Hepatocyte (in vitro differentiated cells): ENCODE data around the gene OSCP1. TPM values are rescaled to one million over a fixed set of nuclear protein-coding genes. Genes with fewer than 3 reads are reported as not detected.

ENCODE experiments used
- DNase-seq: peaks from one replicate; pipeline ENCODE4 v3.0.0-alpha.2; 2016; ENCODE audit warnings: low spot score
- H2AFZ ChIP-seq: fragments of 200-600 bp; sonication (generic); 2 replicates; pipeline ENCODE4 v1.6.0; 2016; ENCODE audit warnings: antibody characterized with exemption, mild to moderate bottlenecking
- H3K27ac ChIP-seq: fragments of 200-600 bp; sonication (generic); 2 replicates; pipeline ENCODE4 v1.5.1; 2016; ENCODE audit warnings: mild to moderate bottlenecking
- H3K27me3 ChIP-seq: fragments of 200-600 bp; sonication (generic); 2 replicates; pipeline ENCODE4 v1.6.1; 2016
- H3K36me3 ChIP-seq: fragments of 200-600 bp; sonication (generic); replicated peaks from 2 replicates; pipeline ENCODE4 v1.5.1; 2016; ENCODE audit warnings: low read depth; ENCODE audit not compliant: insufficient read depth
- H3K4me1 ChIP-seq: fragments of 200-600 bp; sonication (generic); 2 replicates; pipeline ENCODE4 v1.5.1; 2016; ENCODE audit warnings: mild to moderate bottlenecking, moderate library complexity; ENCODE audit not compliant: insufficient read depth
- H3K4me2 ChIP-seq: fragments of 200-600 bp; sonication (generic); 2 replicates; pipeline ENCODE4 v1.6.0; 2016
- H3K4me3 ChIP-seq: fragments of 200-600 bp; sonication (generic); 2 replicates; pipeline ENCODE4 v1.5.1; 2016; ENCODE audit warnings: mild to moderate bottlenecking
- H3K79me2 ChIP-seq: fragments of 200-600 bp; sonication (generic); 2 replicates; pipeline ENCODE4 v1.6.0; 2017; ENCODE audit warnings: mild to moderate bottlenecking
- H3K9me2 ChIP-seq: fragments of 200-600 bp; sonication (generic); replicated peaks from 2 replicates; pipeline ENCODE4 v1.6.0; 2017; ENCODE audit warnings: mild to moderate bottlenecking; ENCODE audit not compliant: insufficient read depth
- H3K9me3 ChIP-seq: fragments of 200-600 bp; sonication (generic); 2 replicates; pipeline ENCODE4 v1.5.1; 2016; ENCODE audit warnings: low read depth, mild to moderate bottlenecking
- H4K20me1 ChIP-seq: fragments of 200-600 bp; sonication (generic); 2 replicates; pipeline ENCODE4 v1.6.0; 2016; ENCODE audit warnings: mild to moderate bottlenecking; ENCODE audit not compliant: insufficient read depth, poor library complexity, severe bottlenecking
- EZH2 ChIP-seq: fragments of 200-600 bp; sonication (generic); IDR thresholded peaks from 2 replicates; pipeline ENCODE4 v1.6.1; 2016; ENCODE audit warnings: antibody characterized with exemption, mild to moderate bottlenecking, borderline replicate concordance
- EZH2phosphoT487 ChIP-seq: fragments of 200-600 bp; sonication (generic); IDR thresholded peaks from one replicate; pipeline ENCODE4 v1.6.1; 2018; ENCODE audit warnings: antibody characterized with exemption, mild to moderate bottlenecking, low read depth, moderate library complexity; ENCODE audit not compliant: unreplicated experiment, severe bottlenecking
- WGBS: methylation state at CpG from one replicate; pipeline ENCODE4 v1.1.6; 2016; ENCODE audit warnings: low lambda C conversion rate; ENCODE audit errors: missing lambda C conversion rate; 5-methylcytosine and 5-hydroxymethylcytosine counted together
- polyA plus RNA-seq: library from polyadenylated mRNA; unstranded; fragments of >200 nt; fragmentation: Nextera tagmentation; extraction: Ambion mirVana; gene quantifications from 2 replicates; pipeline ENCODE4 v1.2.1, GENCODE V29; 2016
- total RNA-seq: library from RNA; depleted of rRNA; stranded (reverse); fragments of >200 nt; gene quantifications from 2 replicates; pipeline ENCODE4 v1.2.3, GENCODE V29; 2014
- TF ChIP-seq, protein P1 (sequence below): fragments of 200-600 bp; sonication (generic); IDR thresholded peaks from 2 replicates; pipeline ENCODE4 v1.5.1; 2016; ENCODE audit warnings: antibody characterized with exemption, mild to moderate bottlenecking; ENCODE audit not compliant: poor library complexity

The OSCP1 gene
- total and polyA plus RNA-seq, 2 experiments from 2014 or later: 5.8 to 7.6 TPM

DNA sequence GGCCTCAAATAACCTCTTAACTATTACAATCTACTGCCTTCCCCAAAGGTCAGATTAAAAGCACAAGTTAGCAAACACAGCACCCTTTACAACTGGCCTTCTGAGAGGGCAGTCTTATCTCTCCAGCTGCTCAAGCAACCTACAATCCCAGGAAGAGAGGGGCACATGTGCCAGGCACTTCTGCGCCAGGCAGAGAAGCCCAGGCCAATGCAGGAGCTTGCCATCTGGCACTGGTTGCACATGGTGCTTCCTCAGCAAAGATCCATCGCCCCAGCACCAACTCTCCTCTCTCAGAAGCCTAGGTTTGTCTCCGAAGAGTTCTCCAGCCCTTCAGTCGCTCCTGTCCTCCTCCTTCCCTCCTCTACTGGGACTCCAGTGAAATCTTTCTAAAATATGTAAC is 67.0 kb downstream of the OSCP1 start:
- no peak for DNase-seq
- no peaks in the 10 kb centered on the region for H3K9me2 ChIP-seq
- WGBS: 94% methylated on average over 4 of the region's 4 CpGs
- peaks cover 26% of the 10 kb centered on the region for H3K4me1 ChIP-seq
- peaks cover 54% of the 10 kb centered on the region for H4K20me1 ChIP-seq
- no peaks in the 10 kb centered on the region for H3K9me3 ChIP-seq
- H2AFZ ChIP-seq: no peak overlapping the region
- no peak overlapping the region for H3K27ac ChIP-seq
- no peak overlapping the region for H3K4me3 ChIP-seq
- H3K79me2 ChIP-seq: peaks cover 70% of the 10 kb centered on the region
- no peaks in the 10 kb centered on the region for H3K36me3 ChIP-seq
- no peaks in the 10 kb centered on the region for H3K27me3 ChIP-seq
- no peak for TF ChIP-seq EZH2
- TF ChIP-seq, protein P1, sequence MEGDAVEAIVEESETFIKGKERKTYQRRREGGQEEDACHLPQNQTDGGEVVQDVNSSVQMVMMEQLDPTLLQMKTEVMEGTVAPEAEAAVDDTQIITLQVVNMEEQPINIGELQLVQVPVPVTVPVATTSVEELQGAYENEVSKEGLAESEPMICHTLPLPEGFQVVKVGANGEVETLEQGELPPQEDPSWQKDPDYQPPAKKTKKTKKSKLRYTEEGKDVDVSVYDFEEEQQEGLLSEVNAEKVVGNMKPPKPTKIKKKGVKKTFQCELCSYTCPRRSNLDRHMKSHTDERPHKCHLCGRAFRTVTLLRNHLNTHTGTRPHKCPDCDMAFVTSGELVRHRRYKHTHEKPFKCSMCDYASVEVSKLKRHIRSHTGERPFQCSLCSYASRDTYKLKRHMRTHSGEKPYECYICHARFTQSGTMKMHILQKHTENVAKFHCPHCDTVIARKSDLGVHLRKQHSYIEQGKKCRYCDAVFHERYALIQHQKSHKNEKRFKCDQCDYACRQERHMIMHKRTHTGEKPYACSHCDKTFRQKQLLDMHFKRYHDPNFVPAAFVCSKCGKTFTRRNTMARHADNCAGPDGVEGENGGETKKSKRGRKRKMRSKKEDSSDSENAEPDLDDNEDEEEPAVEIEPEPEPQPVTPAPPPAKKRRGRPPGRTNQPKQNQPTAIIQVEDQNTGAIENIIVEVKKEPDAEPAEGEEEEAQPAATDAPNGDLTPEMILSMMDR: no peak
- no peak for TF ChIP-seq EZH2phosphoT487
- peak overlapping the region; percentile 86 for H3K4me2 ChIP-seq

DNA sequence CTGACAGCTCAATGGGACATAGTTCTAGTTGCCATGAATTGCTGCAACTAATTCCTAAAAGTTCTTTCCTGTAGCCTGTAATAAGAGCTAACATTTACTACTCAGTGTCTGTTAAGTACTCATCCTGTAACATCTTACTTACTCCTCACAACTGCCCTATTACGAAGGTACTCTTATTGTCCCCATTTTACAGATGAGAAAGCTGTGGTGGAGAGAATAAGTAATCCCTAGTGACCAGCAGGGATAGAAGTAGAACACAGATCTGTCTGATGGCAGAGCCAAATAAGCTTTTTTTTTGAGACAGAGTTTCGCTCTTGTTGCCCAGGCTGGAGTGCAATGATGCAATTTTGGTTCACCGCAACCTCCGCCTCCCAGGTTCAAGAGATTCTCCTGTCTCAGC is 67.6 kb downstream of the OSCP1 start:
- H3K36me3 ChIP-seq: no peaks in the 10 kb centered on the region
- no peaks in the 10 kb centered on the region for H3K27me3 ChIP-seq
- no peak overlapping the region for H3K4me3 ChIP-seq
- TF ChIP-seq EZH2phosphoT487 (no peak), EZH2 (no peak)
- TF ChIP-seq, protein P1: no peak
- H3K4me1 ChIP-seq: peaks cover 23% of the 10 kb centered on the region
- H3K79me2 ChIP-seq: peaks cover 74% of the 10 kb centered on the region
- no peak for DNase-seq
- H2AFZ ChIP-seq: no peak overlapping the region
- no peaks in the 10 kb centered on the region for H3K9me2 ChIP-seq
- no peak overlapping the region for H3K4me2 ChIP-seq
- 99% methylated on average over 4 of the region's 4 CpGs for WGBS
- no peak overlapping the region for H3K27ac ChIP-seq
- H3K9me3 ChIP-seq: no peaks in the 10 kb centered on the region
- peaks cover 54% of the 10 kb centered on the region for H4K20me1 ChIP-seq

GRCh38 chr1:36382231-36382630 is 68.0 kb downstream of the OSCP1 start:
- H3K27ac ChIP-seq: no peak overlapping the region
- no peaks in the 10 kb centered on the region for H3K9me3 ChIP-seq
- no peaks in the 10 kb centered on the region for H3K9me2 ChIP-seq
- H4K20me1 ChIP-seq: peaks cover 54% of the 10 kb centered on the region
- H3K36me3 ChIP-seq: no peaks in the 10 kb centered on the region
- 96% methylated on average over 9 of the region's 9 CpGs for WGBS
- H3K27me3 ChIP-seq: no peaks in the 10 kb centered on the region
- H3K4me2 ChIP-seq: no peak overlapping the region
- H3K79me2 ChIP-seq: peaks cover 78% of the 10 kb centered on the region
- H3K4me3 ChIP-seq: no peak overlapping the region
- H3K4me1 ChIP-seq: peaks cover 18% of the 10 kb centered on the region
- DNase-seq: no peak
- no peak overlapping the region for H2AFZ ChIP-seq
- TF ChIP-seq EZH2phosphoT487 (no peak), EZH2 (no peak)
- TF ChIP-seq, protein P1: no peak

DNA sequence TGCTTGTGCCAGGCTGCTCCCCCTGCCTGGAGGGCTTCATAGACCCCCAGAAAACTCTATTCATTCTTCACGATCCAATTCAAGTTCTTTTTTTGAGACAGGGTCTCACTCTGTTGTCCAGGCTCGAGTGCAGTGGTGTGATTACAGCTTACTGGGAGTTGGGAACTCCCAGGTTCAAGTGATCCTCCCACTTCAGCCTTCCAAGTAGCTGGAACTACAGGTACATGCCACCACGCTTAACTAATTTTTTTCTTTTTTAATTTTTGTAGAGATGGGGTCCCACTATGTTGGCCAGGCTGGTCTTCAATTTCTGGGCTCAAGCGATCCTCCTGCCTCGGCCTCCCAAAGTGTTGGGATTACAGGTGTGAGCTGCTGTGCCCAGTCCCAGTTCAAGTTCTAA is 68.8 kb downstream of the OSCP1 start:
- H2AFZ ChIP-seq: no peak overlapping the region
- peaks cover 12% of the 10 kb centered on the region for H3K4me1 ChIP-seq
- no peak for DNase-seq
- H3K9me3 ChIP-seq: no peaks in the 10 kb centered on the region
- no peak overlapping the region for H3K4me3 ChIP-seq
- H3K27ac ChIP-seq: no peak overlapping the region
- WGBS: 96% methylated on average over 5 of the region's 5 CpGs
- no peaks in the 10 kb centered on the region for H3K9me2 ChIP-seq
- H3K79me2 ChIP-seq: peaks cover 87% of the 10 kb centered on the region
- H4K20me1 ChIP-seq: peaks cover 54% of the 10 kb centered on the region
- H3K27me3 ChIP-seq: no peaks in the 10 kb centered on the region
- TF ChIP-seq EZH2phosphoT487: no peak
- TF ChIP-seq, protein P1: no peak
- TF ChIP-seq EZH2: no peak
- no peak overlapping the region for H3K4me2 ChIP-seq
- H3K36me3 ChIP-seq: no peaks in the 10 kb centered on the region
